ENCODE data around the gene CEACAM19. TPM values are rescaled to one million over a fixed set of nuclear protein-coding genes. Genes with fewer than 3 reads are reported as not detected.
"Not testable (repeated sequence)": the region's sequence is repeated elsewhere in the genome, so short reads cannot be mapped to it uniquely, and the experiment has no call there.

The CEACAM19 gene
- total RNA-seq, 2 experiments from 2014 or later, result 0.17 to 0.27 TPM

- Mint-ChIP-seq H3K9me3 (no peaks in the 10 kb centered on the region), H3K27ac (no peak overlapping the region), H3K4me1 (ENCODE audit: low read depth) (no peaks in the 10 kb centered on the region), H3K36me3 (ENCODE audit: low read depth) (peaks cover 1% of the 10 kb centered on the region), H3K4me3 (no peak overlapping the region), H3K27me3 (ENCODE audit: low read depth) (no peaks in the 10 kb centered on the region)
- no peak for DNase-seq
- CTCF ChIA-PET, result interaction anchor here (0.6 to 1.4 kb wide), 5 partner anchors 9 to 1019 kb away, joined by 3 to 6 read pairs (median 3); no protein-coding TSS in a partner anchor
- intact Hi-C loops (cut with micrococcal nuclease), result no loop called here
Measured at GRCh38 chr19:44663996-44664395, 7.3 kb upstream of the CEACAM19 start.

- peaks cover 1% of the 10 kb centered on the region for H3K36me3 Mint-ChIP-seq (ENCODE audit: low read depth)
- intact Hi-C loops (cut with micrococcal nuclease), result no loop called here
- H3K4me3 Mint-ChIP-seq, result no peak overlapping the region
- no peaks in the 10 kb centered on the region for H3K4me1 Mint-ChIP-seq (ENCODE audit: low read depth)
- CTCF ChIA-PET, result no interaction called here
- no peak for DNase-seq
- no peak overlapping the region for H3K27ac Mint-ChIP-seq
- no peaks in the 10 kb centered on the region for H3K9me3 Mint-ChIP-seq
- no peaks in the 10 kb centered on the region for H3K27me3 Mint-ChIP-seq (ENCODE audit: low read depth)
Measured at GRCh38 chr19:44664976-44665375, 6.3 kb upstream of the CEACAM19 start.

- Mint-ChIP-seq H3K9me3 (no peaks in the 10 kb centered on the region), H3K27ac (no peak overlapping the region), H3K4me1 (ENCODE audit: low read depth) (no peaks in the 10 kb centered on the region), H3K36me3 (ENCODE audit: low read depth) (peaks cover 1% of the 10 kb centered on the region), H3K27me3 (ENCODE audit: low read depth) (no peaks in the 10 kb centered on the region), H3K4me3 (no peak overlapping the region)
- CTCF ChIA-PET, result interaction anchor here (1.0 kb wide), 1 partner anchor 57 kb away, joined by 3 read pairs; no protein-coding TSS in a partner anchor
- intact Hi-C loops (cut with micrococcal nuclease), result no loop called here
- DNase-seq, result no peak
Measured at GRCh38 chr19:44666852-44667556, 4.3 kb upstream of the CEACAM19 start.

- intact Hi-C loops (cut with micrococcal nuclease), result no loop called here
- no peaks in the 10 kb centered on the region for H3K27me3 Mint-ChIP-seq (ENCODE audit: low read depth)
- CTCF ChIA-PET, result interaction anchor here (0.6 to 1.0 kb wide), 3 partner anchors 11 to 69 kb away, joined by 3 to 5 read pairs (median 3); no protein-coding TSS in a partner anchor
- DNase-seq, result no peak
- H3K27ac Mint-ChIP-seq, result no peak overlapping the region
- H3K9me3 Mint-ChIP-seq, result no peaks in the 10 kb centered on the region
- no peaks in the 10 kb centered on the region for H3K4me1 Mint-ChIP-seq (ENCODE audit: low read depth)
- no peak overlapping the region for H3K4me3 Mint-ChIP-seq
- H3K36me3 Mint-ChIP-seq (ENCODE audit: low read depth), result peaks cover 1% of the 10 kb centered on the region
Measured at GRCh38 chr19:44668985-44669764, 2.1 kb upstream of the CEACAM19 start.

- H3K27me3 Mint-ChIP-seq (ENCODE audit: low read depth); H3K36me3 Mint-ChIP-seq (ENCODE audit: low read depth); intact Hi-C loops (cut with micrococcal nuclease); H3K27ac Mint-ChIP-seq; DNase-seq; H3K9me3 Mint-ChIP-seq; H3K4me3 Mint-ChIP-seq; H3K4me1 Mint-ChIP-seq (ENCODE audit: low read depth): not testable (repeated sequence)
- CTCF ChIA-PET, result interaction anchor here (0.6 kb wide), 2 partner anchors 10 to 68 kb away, joined by 3 to 5 read pairs; no protein-coding TSS in a partner anchor
Measured at GRCh38 chr19:44670027-44670426, 1.3 kb upstream of the CEACAM19 start.

- Mint-ChIP-seq H3K4me3 (no peak overlapping the region), H3K9me3 (no peaks in the 10 kb centered on the region), H3K27ac (no peak overlapping the region), H3K4me1 (ENCODE audit: low read depth) (no peaks in the 10 kb centered on the region), H3K27me3 (ENCODE audit: low read depth) (no peaks in the 10 kb centered on the region), H3K36me3 (ENCODE audit: low read depth) (no peaks in the 10 kb centered on the region)
- CTCF ChIA-PET, result interaction anchor here (0.6 kb wide), 1 partner anchor 17 kb away, joined by 3 read pairs; no protein-coding TSS in a partner anchor
- intact Hi-C loops (cut with micrococcal nuclease), result no loop called here
- no peak for DNase-seq
Measured at GRCh38 chr19:44672226-44672625, 944 bp downstream of the CEACAM19 start.

- Mint-ChIP-seq H3K27ac (no peak overlapping the region), H3K27me3 (ENCODE audit: low read depth) (no peaks in the 10 kb centered on the region), H3K4me3 (no peak overlapping the region), H3K9me3 (no peaks in the 10 kb centered on the region), H3K4me1 (ENCODE audit: low read depth) (no peaks in the 10 kb centered on the region), H3K36me3 (ENCODE audit: low read depth) (no peaks in the 10 kb centered on the region)
- DNase-seq, result no peak
- intact Hi-C loops (cut with micrococcal nuclease), result no loop called here
- CTCF ChIA-PET, result interaction anchor here (0.6 kb wide), 1 partner anchor 16 kb away, joined by 3 read pairs; no protein-coding TSS in a partner anchor
Measured at GRCh38 chr19:44673510-44673909, 2.2 kb downstream of the CEACAM19 start.

- intact Hi-C loops (cut with micrococcal nuclease), result no loop called here
- H3K4me3 Mint-ChIP-seq, result no peak overlapping the region
- CTCF ChIA-PET, result interaction anchor here (1.4 kb wide), 1 partner anchor 21 kb away, joined by 3 read pairs; no protein-coding TSS in a partner anchor
- no peaks in the 10 kb centered on the region for H3K4me1 Mint-ChIP-seq (ENCODE audit: low read depth)
- H3K36me3 Mint-ChIP-seq (ENCODE audit: low read depth), result no peaks in the 10 kb centered on the region
- H3K27me3 Mint-ChIP-seq (ENCODE audit: low read depth), result no peaks in the 10 kb centered on the region
- DNase-seq, result no peak
- no peaks in the 10 kb centered on the region for H3K9me3 Mint-ChIP-seq
- H3K27ac Mint-ChIP-seq, result no peak overlapping the region
Measured at GRCh38 chr19:44675521-44675920, 4.2 kb downstream of the CEACAM19 start.

- H3K9me3 Mint-ChIP-seq, result no peaks in the 10 kb centered on the region
- H3K27ac Mint-ChIP-seq, result no peak overlapping the region
- CTCF ChIA-PET, result interaction anchor here (1.4 kb wide), 1 partner anchor 23 kb away, joined by 3 read pairs; no protein-coding TSS in a partner anchor
- H3K4me1 Mint-ChIP-seq (ENCODE audit: low read depth), result no peaks in the 10 kb centered on the region
- no peaks in the 10 kb centered on the region for H3K27me3 Mint-ChIP-seq (ENCODE audit: low read depth)
- no peaks in the 10 kb centered on the region for H3K36me3 Mint-ChIP-seq (ENCODE audit: low read depth)
- no peak overlapping the region for H3K4me3 Mint-ChIP-seq
- no peak for DNase-seq
- intact Hi-C loops (cut with micrococcal nuclease), result no loop called here
Measured at GRCh38 chr19:44677019-44677811, 5.9 kb downstream of the CEACAM19 start.

- Mint-ChIP-seq H3K4me1 (ENCODE audit: low read depth) (peaks cover 6% of the 10 kb centered on the region), H3K27me3 (ENCODE audit: low read depth) (no peaks in the 10 kb centered on the region), H3K4me3 (no peak overlapping the region), H3K36me3 (ENCODE audit: low read depth) (no peaks in the 10 kb centered on the region), H3K9me3 (no peaks in the 10 kb centered on the region), H3K27ac (no peak overlapping the region)
- DNase-seq, result no peak
- intact Hi-C loops (cut with micrococcal nuclease), result no loop called here
- CTCF ChIA-PET, result interaction anchor here (0.8 to 1.7 kb wide), 3 partner anchors 9 to 90 kb away, joined by 5 to 6 read pairs (median 6); no protein-coding TSS in a partner anchor
Measured at GRCh38 chr19:44680536-44680935, 9.3 kb downstream of the CEACAM19 start.

GRCh38 chr19:44681992-44682790 is 10.9 kb downstream of the CEACAM19 start:
- Mint-ChIP-seq H3K36me3 (ENCODE audit: low read depth) (no peaks in the 10 kb centered on the region), H3K27ac (no peak overlapping the region), H3K27me3 (ENCODE audit: low read depth) (no peaks in the 10 kb centered on the region), H3K4me3 (no peak overlapping the region), H3K4me1 (ENCODE audit: low read depth) (peaks cover 8% of the 10 kb centered on the region), H3K9me3 (no peaks in the 10 kb centered on the region)
- DNase-seq, result no peak
- intact Hi-C loops (cut with micrococcal nuclease), result no loop called here
- CTCF ChIA-PET, result interaction anchor here (1.2 to 1.4 kb wide), 3 partner anchors 42 to 111 kb away, joined by 4 to 5 read pairs (median 5); no protein-coding TSS in a partner anchor
